Measurements from ENCODE around the gene NTM. TPM values are rescaled to one million over a fixed set of nuclear protein-coding genes. Genes with fewer than 3 reads are reported as not detected.

The NTM gene
- polyA plus RNA-seq, 1 donor from 2014 or later, result 39.4 TPM

DNA sequence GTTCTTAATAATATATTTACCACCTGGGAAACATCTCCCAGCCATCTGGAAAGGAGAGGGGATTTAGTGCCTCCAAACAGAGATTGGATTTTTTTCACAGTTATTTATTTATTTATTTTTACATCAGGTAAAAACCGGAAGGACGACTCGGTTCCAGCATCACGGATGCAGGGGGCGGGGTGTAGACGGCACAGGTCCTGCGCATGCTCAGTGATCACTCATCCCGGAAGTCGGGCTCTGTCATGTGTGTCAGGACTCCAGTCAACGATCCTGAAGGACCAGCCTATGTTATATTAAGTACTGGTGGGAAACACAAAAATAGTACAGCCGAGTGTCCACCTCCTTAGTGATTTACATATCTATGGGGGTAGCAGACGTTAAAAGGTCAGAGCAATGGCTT, 467.6 kb downstream of the NTM start:
- Histone ChIP-seq H3K9me2 (ENCODE audit: insufficient read depth, low read length) (no peaks in the 10 kb centered on the region), H3K27me3 (ENCODE audit: insufficient read depth, low read depth, low read length) (no peaks in the 10 kb centered on the region), H4K20me1 (ENCODE audit: insufficient read depth) (no peaks in the 10 kb centered on the region), H3K9me3 (ENCODE audit: low read length) (no peaks in the 10 kb centered on the region), H3K79me2 (replicated peaks; ENCODE audit: insufficient read depth, low read length) (no peaks in the 10 kb centered on the region), H3K9ac (ENCODE audit: low read length) (no peak overlapping the region), H2AFZ (ENCODE audit: low read depth, low read length) (no peak overlapping the region), H3F3A (ENCODE audit: insufficient read depth, low read length, poor library complexity, severe bottlenecking) (no peaks in the 10 kb centered on the region), H3K4me2 (ENCODE audit: low read length) (no peak overlapping the region), H3K4me3 (ENCODE audit: low read length) (no peak overlapping the region), H3K36me3 (ENCODE audit: insufficient read depth, low read length) (no peaks in the 10 kb centered on the region), H3K27ac (ENCODE audit: low read length) (no peak overlapping the region)
- TF ChIP-seq EP300 (conservative IDR thresholded peaks at IDR 0.05; ENCODE audit: poor library complexity, severe bottlenecking) (no peak), CTCF (IDR thresholded peaks at IDR 0.05; ENCODE audit: poor library complexity, severe bottlenecking) (no peak), MXI1 (conservative IDR thresholded peaks at IDR 0.05; ENCODE audit: poor library complexity, severe bottlenecking) (no peak), EZH2 (IDR thresholded peaks at IDR 0.05; ENCODE audit: borderline replicate concordance, insufficient read depth, low read length, poor library complexity, severe bottlenecking) (no peak)

DNA sequence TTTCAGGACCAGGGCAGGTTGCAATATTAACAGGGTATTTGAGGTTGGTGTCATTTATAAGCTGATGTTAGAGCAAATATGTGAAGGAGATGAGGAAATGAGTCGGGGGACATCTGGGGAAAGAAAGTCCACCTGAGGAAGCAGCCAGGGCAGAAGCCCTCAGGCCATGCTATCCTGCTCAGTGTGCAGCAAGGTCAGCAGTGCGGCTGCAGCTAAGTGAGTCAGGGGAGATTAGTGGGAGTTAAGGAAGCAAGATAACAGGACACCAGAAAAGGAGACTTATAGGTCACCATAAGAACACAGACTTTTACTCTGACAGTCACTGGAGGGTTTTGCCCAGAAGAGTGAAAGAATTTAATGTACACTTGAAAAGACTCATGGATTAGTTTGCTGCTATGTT, 468.9 kb downstream of the NTM start:
- no peak overlapping the region for H3K27ac ChIP-seq (ENCODE audit: low read length)

More for the DNA sequence above, 468.9 kb downstream of the NTM start:
- no peaks in the 10 kb centered on the region for H4K20me1 ChIP-seq (ENCODE audit: insufficient read depth)
- H3K9ac ChIP-seq (ENCODE audit: low read length), result no peak overlapping the region
- H3K79me2 ChIP-seq (replicated peaks; ENCODE audit: insufficient read depth, low read length), result no peaks in the 10 kb centered on the region
- no peaks in the 10 kb centered on the region for H3K9me2 ChIP-seq (ENCODE audit: insufficient read depth, low read length)
- H3K4me3 ChIP-seq (ENCODE audit: low read length), result no peak overlapping the region
- no peaks in the 10 kb centered on the region for H3K27me3 ChIP-seq (ENCODE audit: insufficient read depth, low read depth, low read length)
- no peak overlapping the region for H3K4me2 ChIP-seq (ENCODE audit: low read length)
- no peak overlapping the region for H2AFZ ChIP-seq (ENCODE audit: low read depth, low read length)
- H3K36me3 ChIP-seq (ENCODE audit: insufficient read depth, low read length), result no peaks in the 10 kb centered on the region
- no peaks in the 10 kb centered on the region for H3F3A ChIP-seq (ENCODE audit: insufficient read depth, low read length, poor library complexity, severe bottlenecking)
- TF ChIP-seq EZH2 (IDR thresholded peaks at IDR 0.05; ENCODE audit: borderline replicate concordance, insufficient read depth, low read length, poor library complexity, severe bottlenecking) (no peak), EP300 (conservative IDR thresholded peaks at IDR 0.05; ENCODE audit: poor library complexity, severe bottlenecking) (no peak), TAF1 (IDR thresholded peaks at IDR 0.05; ENCODE audit: low read depth) (no peak), CTCF (IDR thresholded peaks at IDR 0.05; ENCODE audit: poor library complexity, severe bottlenecking) (no peak), SMC3 (conservative IDR thresholded peaks at IDR 0.05; ENCODE audit: poor library complexity) (no peak), POLR2AphosphoS5 (IDR thresholded peaks at IDR 0.05) (no peak), MXI1 (conservative IDR thresholded peaks at IDR 0.05; ENCODE audit: poor library complexity, severe bottlenecking) (no peak), RAD21 (conservative IDR thresholded peaks at IDR 0.05) (no peak)
- TF ChIP-seq, protein P1, sequence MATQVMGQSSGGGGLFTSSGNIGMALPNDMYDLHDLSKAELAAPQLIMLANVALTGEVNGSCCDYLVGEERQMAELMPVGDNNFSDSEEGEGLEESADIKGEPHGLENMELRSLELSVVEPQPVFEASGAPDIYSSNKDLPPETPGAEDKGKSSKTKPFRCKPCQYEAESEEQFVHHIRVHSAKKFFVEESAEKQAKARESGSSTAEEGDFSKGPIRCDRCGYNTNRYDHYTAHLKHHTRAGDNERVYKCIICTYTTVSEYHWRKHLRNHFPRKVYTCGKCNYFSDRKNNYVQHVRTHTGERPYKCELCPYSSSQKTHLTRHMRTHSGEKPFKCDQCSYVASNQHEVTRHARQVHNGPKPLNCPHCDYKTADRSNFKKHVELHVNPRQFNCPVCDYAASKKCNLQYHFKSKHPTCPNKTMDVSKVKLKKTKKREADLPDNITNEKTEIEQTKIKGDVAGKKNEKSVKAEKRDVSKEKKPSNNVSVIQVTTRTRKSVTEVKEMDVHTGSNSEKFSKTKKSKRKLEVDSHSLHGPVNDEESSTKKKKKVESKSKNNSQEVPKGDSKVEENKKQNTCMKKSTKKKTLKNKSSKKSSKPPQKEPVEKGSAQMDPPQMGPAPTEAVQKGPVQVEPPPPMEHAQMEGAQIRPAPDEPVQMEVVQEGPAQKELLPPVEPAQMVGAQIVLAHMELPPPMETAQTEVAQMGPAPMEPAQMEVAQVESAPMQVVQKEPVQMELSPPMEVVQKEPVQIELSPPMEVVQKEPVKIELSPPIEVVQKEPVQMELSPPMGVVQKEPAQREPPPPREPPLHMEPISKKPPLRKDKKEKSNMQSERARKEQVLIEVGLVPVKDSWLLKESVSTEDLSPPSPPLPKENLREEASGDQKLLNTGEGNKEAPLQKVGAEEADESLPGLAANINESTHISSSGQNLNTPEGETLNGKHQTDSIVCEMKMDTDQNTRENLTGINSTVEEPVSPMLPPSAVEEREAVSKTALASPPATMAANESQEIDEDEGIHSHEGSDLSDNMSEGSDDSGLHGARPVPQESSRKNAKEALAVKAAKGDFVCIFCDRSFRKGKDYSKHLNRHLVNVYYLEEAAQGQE (IDR thresholded peaks at IDR 0.05; ENCODE audit: borderline replicate concordance), result no peak
- H3K9me3 ChIP-seq (ENCODE audit: low read length), result no peaks in the 10 kb centered on the region

Measured in neural cell (in vitro differentiated cells).